Measurements from ENCODE around the gene LIAS.

The LIAS gene

DNA sequence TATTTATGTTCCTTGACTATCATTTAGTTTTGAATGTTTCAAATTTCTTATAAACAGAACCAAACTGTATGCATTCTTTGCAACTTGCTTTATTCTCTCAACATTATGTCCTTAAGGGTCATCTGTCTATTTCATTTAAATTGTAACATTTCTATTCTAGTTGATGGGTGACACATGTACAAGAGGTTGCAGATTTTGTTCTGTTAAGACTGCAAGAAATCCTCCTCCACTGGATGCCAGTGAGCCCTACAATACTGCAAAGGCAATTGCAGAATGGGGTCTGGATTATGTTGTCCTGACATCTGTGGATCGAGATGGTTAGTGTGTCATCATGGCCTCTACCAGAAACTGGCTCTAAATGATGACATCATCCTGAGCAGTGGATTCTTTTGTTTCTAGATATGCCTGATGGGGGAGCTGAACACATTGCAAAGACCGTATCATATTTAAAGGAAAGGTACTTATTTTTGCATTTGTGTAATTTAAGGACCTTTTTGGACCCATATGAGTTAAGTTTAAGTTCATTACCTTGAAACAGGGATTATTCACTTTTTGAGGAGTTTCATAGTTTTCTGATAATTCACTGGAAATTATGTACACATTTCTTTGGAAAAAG is 6.1 kb downstream of the LIAS start:
- H3K9ac ChIP-seq (ENCODE audit: low read length): peak overlapping the region; percentile 30
- H3K79me2 ChIP-seq (ENCODE audit: low read length): peaks cover 10% of the 10 kb centered on the region
- H3K27me3 ChIP-seq (ENCODE audit: low read depth, low read length): no peaks in the 10 kb centered on the region
- peaks cover 22% of the 10 kb centered on the region for H3K4me1 ChIP-seq (ENCODE audit: low read length)
- H3K4me2 ChIP-seq (ENCODE audit: low read length): peak overlapping the region; percentile 56
- H3K9me3 ChIP-seq (ENCODE audit: insufficient read depth, low read length): no peaks in the 10 kb centered on the region
- peak overlapping the region; percentile 55; the same call in 1 of the 2 replicates for H2AFZ ChIP-seq (ENCODE audit: low read depth, low read length)
- H3K27ac ChIP-seq (ENCODE audit: low read length): peak overlapping the region; percentile 33
- peaks cover 17% of the 10 kb centered on the region for H3K36me3 ChIP-seq (replicated peaks; ENCODE audit: low read depth, low read length)
- peak overlapping the region; percentile 40 for H3K4me3 ChIP-seq (ENCODE audit: low read length)
- H4K20me1 ChIP-seq (ENCODE audit: insufficient read depth, low read length): no peaks in the 10 kb centered on the region
- TF ChIP-seq, protein P1, sequence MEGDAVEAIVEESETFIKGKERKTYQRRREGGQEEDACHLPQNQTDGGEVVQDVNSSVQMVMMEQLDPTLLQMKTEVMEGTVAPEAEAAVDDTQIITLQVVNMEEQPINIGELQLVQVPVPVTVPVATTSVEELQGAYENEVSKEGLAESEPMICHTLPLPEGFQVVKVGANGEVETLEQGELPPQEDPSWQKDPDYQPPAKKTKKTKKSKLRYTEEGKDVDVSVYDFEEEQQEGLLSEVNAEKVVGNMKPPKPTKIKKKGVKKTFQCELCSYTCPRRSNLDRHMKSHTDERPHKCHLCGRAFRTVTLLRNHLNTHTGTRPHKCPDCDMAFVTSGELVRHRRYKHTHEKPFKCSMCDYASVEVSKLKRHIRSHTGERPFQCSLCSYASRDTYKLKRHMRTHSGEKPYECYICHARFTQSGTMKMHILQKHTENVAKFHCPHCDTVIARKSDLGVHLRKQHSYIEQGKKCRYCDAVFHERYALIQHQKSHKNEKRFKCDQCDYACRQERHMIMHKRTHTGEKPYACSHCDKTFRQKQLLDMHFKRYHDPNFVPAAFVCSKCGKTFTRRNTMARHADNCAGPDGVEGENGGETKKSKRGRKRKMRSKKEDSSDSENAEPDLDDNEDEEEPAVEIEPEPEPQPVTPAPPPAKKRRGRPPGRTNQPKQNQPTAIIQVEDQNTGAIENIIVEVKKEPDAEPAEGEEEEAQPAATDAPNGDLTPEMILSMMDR (IDR thresholded peaks at IDR 0.05; ENCODE audit: low read depth, low read length): peak; percentile 35
- no peak for TF ChIP-seq EZH2phosphoT487 (IDR thresholded peaks at IDR 0.05; ENCODE audit: low read depth)

DNA sequence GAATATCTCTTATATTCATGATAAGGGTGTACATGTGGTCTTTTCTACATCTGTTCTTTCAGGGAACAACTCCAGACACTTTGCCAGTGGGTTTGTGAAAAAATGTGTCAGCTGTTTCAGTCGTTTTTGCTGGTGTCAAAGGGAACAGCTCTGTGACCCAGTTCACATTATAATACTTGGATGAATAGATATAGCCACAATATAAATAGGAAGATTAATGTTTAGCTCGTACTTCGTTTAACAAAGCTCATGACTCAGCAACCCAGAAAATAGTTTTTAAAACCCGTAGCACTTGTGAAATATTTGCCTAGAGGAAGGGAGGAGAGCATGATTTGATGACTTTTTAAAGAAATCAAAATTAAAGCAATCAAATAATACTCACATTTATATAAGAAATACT is 7.9 kb downstream of the LIAS start:
- no peaks in the 10 kb centered on the region for H3K79me2 ChIP-seq (ENCODE audit: low read length)
- H4K20me1 ChIP-seq (ENCODE audit: insufficient read depth, low read length): no peaks in the 10 kb centered on the region
- peaks cover 22% of the 10 kb centered on the region for H3K4me1 ChIP-seq (ENCODE audit: low read length)
- H3K36me3 ChIP-seq (replicated peaks; ENCODE audit: low read depth, low read length): peaks cover 22% of the 10 kb centered on the region
- H3K27ac ChIP-seq (ENCODE audit: low read length): no peak overlapping the region
- TF ChIP-seq, protein P1 (IDR thresholded peaks at IDR 0.05; ENCODE audit: low read depth, low read length): no peak
- no peak for TF ChIP-seq EZH2phosphoT487 (IDR thresholded peaks at IDR 0.05; ENCODE audit: low read depth)
- H3K4me2 ChIP-seq (ENCODE audit: low read length): no peak overlapping the region
- no peak overlapping the region for H3K9ac ChIP-seq (ENCODE audit: low read length)
- no peak overlapping the region for H2AFZ ChIP-seq (ENCODE audit: low read depth, low read length)
- H3K9me3 ChIP-seq (ENCODE audit: insufficient read depth, low read length): no peaks in the 10 kb centered on the region
- H3K27me3 ChIP-seq (ENCODE audit: low read depth, low read length): no peaks in the 10 kb centered on the region
- no peak overlapping the region for H3K4me3 ChIP-seq (ENCODE audit: low read length)

DNA sequence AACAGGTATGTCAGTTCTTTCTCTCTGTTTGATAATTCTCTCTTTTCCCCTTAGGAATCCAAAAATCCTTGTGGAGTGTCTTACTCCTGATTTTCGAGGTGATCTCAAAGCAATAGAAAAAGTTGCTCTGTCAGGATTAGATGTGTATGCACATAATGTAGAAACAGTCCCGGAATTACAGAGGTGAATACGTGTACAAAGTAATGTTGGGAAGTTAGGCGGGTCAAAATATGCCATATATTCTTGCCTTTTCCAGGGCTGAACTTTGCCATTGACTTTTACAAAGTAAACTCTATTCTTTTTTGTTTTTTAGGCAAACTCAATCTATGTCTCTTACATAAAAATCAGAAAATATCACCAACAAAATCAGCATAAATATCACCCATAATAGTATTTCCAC is 8.6 kb downstream of the LIAS start:
- peaks cover 25% of the 10 kb centered on the region for H3K36me3 ChIP-seq (replicated peaks; ENCODE audit: low read depth, low read length)
- H3K9me3 ChIP-seq (ENCODE audit: insufficient read depth, low read length): no peaks in the 10 kb centered on the region
- no peaks in the 10 kb centered on the region for H3K79me2 ChIP-seq (ENCODE audit: low read length)
- no peak for TF ChIP-seq EZH2phosphoT487 (IDR thresholded peaks at IDR 0.05; ENCODE audit: low read depth)
- TF ChIP-seq, protein P1 (IDR thresholded peaks at IDR 0.05; ENCODE audit: low read depth, low read length): no peak
- no peaks in the 10 kb centered on the region for H3K27me3 ChIP-seq (ENCODE audit: low read depth, low read length)
- H4K20me1 ChIP-seq (ENCODE audit: insufficient read depth, low read length): no peaks in the 10 kb centered on the region
- H2AFZ ChIP-seq (ENCODE audit: low read depth, low read length): no peak overlapping the region
- no peak overlapping the region for H3K4me3 ChIP-seq (ENCODE audit: low read length)
- no peak overlapping the region for H3K27ac ChIP-seq (ENCODE audit: low read length)
- no peak overlapping the region for H3K4me2 ChIP-seq (ENCODE audit: low read length)
- H3K9ac ChIP-seq (ENCODE audit: low read length): no peak overlapping the region
- H3K4me1 ChIP-seq (ENCODE audit: low read length): peaks cover 22% of the 10 kb centered on the region

DNA sequence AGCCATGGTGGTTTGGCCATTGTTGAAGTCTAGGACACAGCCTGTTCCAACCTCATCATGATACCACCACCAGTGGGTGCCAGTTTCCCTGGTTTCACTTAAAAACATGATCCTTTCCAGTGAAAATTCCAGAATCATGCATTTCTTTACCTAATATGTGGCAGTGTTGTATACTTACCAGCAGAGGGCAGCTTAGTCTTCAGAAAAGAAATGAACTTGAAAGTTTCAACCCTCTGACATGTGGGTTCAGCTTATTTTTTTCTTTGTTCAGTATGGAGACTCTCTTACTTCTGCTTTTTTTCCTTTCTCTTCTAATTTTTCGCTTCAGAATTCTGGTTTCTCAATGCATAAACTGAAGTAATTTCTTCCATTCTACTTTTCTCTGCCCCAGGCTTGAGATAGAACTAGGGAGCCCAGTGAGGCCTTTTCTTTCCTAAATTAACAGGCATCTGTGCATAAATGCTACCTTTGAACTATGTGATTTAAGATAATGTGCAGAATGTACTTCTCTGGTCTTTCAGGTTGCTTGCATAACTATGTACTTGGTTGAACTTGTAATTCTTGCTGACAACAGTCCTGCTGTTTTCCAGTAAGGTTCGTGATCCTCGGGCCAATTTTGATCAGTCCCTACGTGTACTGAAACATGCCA is 10.7 kb downstream of the LIAS start:
- H3K4me3 ChIP-seq (ENCODE audit: low read length): peak overlapping the region; percentile 50
- H3K9me3 ChIP-seq (ENCODE audit: insufficient read depth, low read length): no peaks in the 10 kb centered on the region
- no peak for TF ChIP-seq EZH2phosphoT487 (IDR thresholded peaks at IDR 0.05; ENCODE audit: low read depth)
- TF ChIP-seq, protein P1 (IDR thresholded peaks at IDR 0.05; ENCODE audit: low read depth, low read length): peak; percentile 93
- H3K27ac ChIP-seq (ENCODE audit: low read length): peak overlapping the region; percentile 84
- H3K4me2 ChIP-seq (ENCODE audit: low read length): peak overlapping the region; percentile 73
- peaks cover 33% of the 10 kb centered on the region for H3K36me3 ChIP-seq (replicated peaks; ENCODE audit: low read depth, low read length)
- H3K4me1 ChIP-seq (ENCODE audit: low read length): peaks cover 21% of the 10 kb centered on the region
- no peaks in the 10 kb centered on the region for H4K20me1 ChIP-seq (ENCODE audit: insufficient read depth, low read length)
- no peak overlapping the region for H2AFZ ChIP-seq (ENCODE audit: low read depth, low read length)
- H3K79me2 ChIP-seq (ENCODE audit: low read length): no peaks in the 10 kb centered on the region
- no peaks in the 10 kb centered on the region for H3K27me3 ChIP-seq (ENCODE audit: low read depth, low read length)
- H3K9ac ChIP-seq (ENCODE audit: low read length): peak overlapping the region; percentile 52
